Neuronal stem cell (in vitro differentiated cells): ENCODE measurements around the gene TSPEAR. TPM values are rescaled to one million over a fixed set of nuclear protein-coding genes. Genes with fewer than 3 reads are reported as not detected.
A peak's percentile ranks its signal among the peaks of the same experiment; 100 is the strongest.

Source experiments
- DNase-seq: peaks from one replicate; pipeline ENCODE4 v3.0.0-alpha.2; 2013; ENCODE audit warnings: low spot score
- H2AFZ ChIP-seq: one replicate; pipeline ENCODE4 v1.6.1; 2013; ENCODE audit warnings: mild to moderate bottlenecking, low read length, inconsistent platforms
- H2AK5ac ChIP-seq: 2 replicates; pipeline ENCODE4 v1.6.1; 2013; ENCODE audit warnings: low read depth, mild to moderate bottlenecking, inconsistent platforms, low read length, moderate library complexity, mixed read lengths
- H2BK120ac ChIP-seq: 2 replicates; pipeline ENCODE4 v1.6.1; 2013; ENCODE audit warnings: low read depth, mild to moderate bottlenecking, inconsistent platforms, low read length, moderate library complexity, mixed read lengths
- H2BK12ac ChIP-seq: one replicate; pipeline ENCODE4 v1.6.1; 2013; ENCODE audit warnings: low read length, inconsistent platforms
- H2BK15ac ChIP-seq: 2 replicates; pipeline ENCODE4 v1.6.1; 2013; ENCODE audit warnings: mild to moderate bottlenecking, low read length, inconsistent platforms, mixed read lengths
- H2BK5ac ChIP-seq: one replicate; pipeline ENCODE4 v1.6.1; 2013; ENCODE audit warnings: inconsistent platforms, mild to moderate bottlenecking, low read length, moderate library complexity
- H3K14ac ChIP-seq: one replicate; pipeline ENCODE4 v1.6.1; 2013; ENCODE audit warnings: low read length, inconsistent platforms
- H3K18ac ChIP-seq: 2 replicates; pipeline ENCODE4 v1.6.1; 2013; ENCODE audit warnings: low read length, inconsistent platforms
- H3K23ac ChIP-seq: 2 replicates; pipeline ENCODE4 v1.6.1; 2013; ENCODE audit warnings: low read depth, mild to moderate bottlenecking, mixed read lengths, low read length, inconsistent platforms; ENCODE audit not compliant: poor library complexity
- H3K27ac ChIP-seq: replicated peaks from 3 replicates; pipeline ENCODE4 v1.5.1; 2013; ENCODE audit warnings: low read length, inconsistent platforms
- H3K27me3 ChIP-seq, 3 experiments: 2 replicates each; pipeline ENCODE4 v1.6.1; 2013; ENCODE audit warnings: low read length in 3 of 3, mild to moderate bottlenecking in 2 of 3, inconsistent platforms in 1 of 3, low read depth in 1 of 3, mixed read lengths in 1 of 3, moderate library complexity in 1 of 3; ENCODE audit not compliant: control insufficient read depth in 3 of 3, insufficient read depth in 3 of 3
- H3K36me3 ChIP-seq, 2 donors: replicated peaks in 1 of 2; 2 replicates each; pipeline ENCODE4 v1.6.1; 2013; ENCODE audit warnings: low read length in 2 of 2; ENCODE audit not compliant: control insufficient read depth in 2 of 2, insufficient read depth in 2 of 2
- H3K4ac ChIP-seq: 2 replicates; pipeline ENCODE4 v1.6.1; 2013; ENCODE audit warnings: inconsistent platforms, mild to moderate bottlenecking, low read length, moderate library complexity
- H3K4me1 ChIP-seq, 2 donors: 1 replicate in 1 of 2; 2 replicates in 1 of 2; pipeline ENCODE4 v1.6.1; 2013; ENCODE audit warnings: low read length in 2 of 2, low read depth in 1 of 2; ENCODE audit not compliant: control insufficient read depth in 2 of 2, insufficient read depth in 1 of 2
- H3K4me2 ChIP-seq: one replicate; pipeline ENCODE4 v1.6.1; 2013; ENCODE audit warnings: mild to moderate bottlenecking, low read length, inconsistent platforms; ENCODE audit not compliant: insufficient read depth, poor library complexity, severe bottlenecking
- H3K4me3 ChIP-seq, 2 donors: 2 replicates each; pipeline ENCODE4 v1.5.1; 2013; ENCODE audit warnings: low read length in 2 of 2, mild to moderate bottlenecking in 2 of 2, inconsistent platforms in 1 of 2, moderate library complexity in 1 of 2
- H3K79me1 ChIP-seq: one replicate; pipeline ENCODE4 v1.6.1; 2013; ENCODE audit warnings: low read depth, mild to moderate bottlenecking, inconsistent platforms, low read length, moderate library complexity
- H3K9ac ChIP-seq: one replicate; pipeline ENCODE4 v1.6.1; 2013; ENCODE audit warnings: mild to moderate bottlenecking, low read depth, low read length, inconsistent platforms; ENCODE audit not compliant: poor library complexity
- H3K9me3 ChIP-seq, 2 donors: replicated peaks in 1 of 2; 2 replicates each; pipeline versions ENCODE3 to v1.6.1; 2013; ENCODE audit warnings: low read length in 2 of 2, mild to moderate bottlenecking in 2 of 2, inconsistent platforms in 1 of 2, low read depth in 1 of 2, mixed read lengths in 1 of 2, moderate library complexity in 1 of 2; ENCODE audit not compliant: control insufficient read depth in 2 of 2, insufficient read depth in 1 of 2
- H4K8ac ChIP-seq: one replicate; pipeline ENCODE4 v1.6.1; 2013; ENCODE audit warnings: low read depth, mild to moderate bottlenecking, inconsistent platforms, low read length, moderate library complexity
- H4K91ac ChIP-seq: one replicate; pipeline ENCODE4 v1.6.1; 2013; ENCODE audit warnings: low read length, low read depth, mild to moderate bottlenecking, inconsistent platforms; ENCODE audit not compliant: poor library complexity
- WGBS, 2 donors: extraction: QIAGEN DNeasy Blood & Tissue Kit; methylation state at CpG; one replicate each; pipeline ENCODE4 v1.1.7; 2013; ENCODE audit warnings: missing lambda C conversion rate in 2 of 2, mixed read lengths in 1 of 2; ENCODE audit not compliant: insufficient read length in 2 of 2, insufficient replicate concordance in 1 of 2; ENCODE audit errors: extremely low coverage in 2 of 2; 5-methylcytosine and 5-hydroxymethylcytosine counted together
- small RNA-seq: library from polyadenylated mRNA; stranded (forward); fragments of <200 nt; extraction: miRNeasy Mini kit (QIAGEN cat#:217004); gene quantifications from one replicate; pipeline ENCODE3, GENCODE V24; 2013; ENCODE audit not compliant: insufficient read depth

Gene TSPEAR

GRCh38 chr21:44449473-44450363 lies 261.7 kb downstream of the TSPEAR start:
- no CpG with 5 or more reads among the region's 28 CpGs for WGBS, 2 donors
- Histone ChIP-seq H3K4me1 (peaks cover 5 to 8% of the 10 kb centered on the region in 2 donors), H3K27ac (no peak overlapping the region), H2BK12ac (no peak overlapping the region), H3K4ac (peak overlapping the region; percentile 71), H3K18ac (peak overlapping the region; percentile 65), H4K8ac (peak overlapping the region; percentile 48), H3K79me1 (no peaks in the 10 kb centered on the region), H3K36me3 (no peaks in the 10 kb centered on the region), H3K23ac (peak overlapping the region; percentile 67), H4K91ac (no peak overlapping the region), H3K14ac (peak overlapping the region; percentile 63), H3K9me3 (peaks cover 0 to 2% of the 10 kb centered on the region in 2 donors), H3K4me2 (no peak overlapping the region), H3K9ac (peak overlapping the region; percentile 12), H2BK120ac (no peak overlapping the region), H3K4me3 (no peak overlapping the region), H2BK5ac (no peak overlapping the region), H2BK15ac (peak overlapping the region; percentile 94), H2AFZ (no peak overlapping the region), H3K27me3 (peaks cover 0 to 18% (median 0%) of the 10 kb centered on the region in 3 experiments), H2AK5ac (peak overlapping the region; percentile 85)
- no peak for DNase-seq

GRCh38 chr21:44448651-44449131 lies 262.7 kb downstream of the TSPEAR start:
- Histone ChIP-seq H3K36me3 (no peaks in the 10 kb centered on the region), H2BK12ac (no peak overlapping the region), H3K4me3 (no peak overlapping the region), H2BK120ac (no peak overlapping the region), H3K27ac (no peak overlapping the region), H2BK15ac (no peak overlapping the region), H4K91ac (no peak overlapping the region), H4K8ac (no peak overlapping the region), H3K9ac (no peak overlapping the region), H3K18ac (peak overlapping the region; percentile 54), H3K14ac (peak overlapping the region; percentile 78), H3K79me1 (no peaks in the 10 kb centered on the region), H3K4me2 (no peak overlapping the region), H3K9me3 (peaks cover 0 to 3% of the 10 kb centered on the region in 2 donors), H3K4ac (peak overlapping the region; percentile 26), H3K23ac (no peak overlapping the region), H2AK5ac (no peak overlapping the region), H3K27me3 (peaks cover 0 to 18% (median 0%) of the 10 kb centered on the region in 3 experiments), H3K4me1 (peaks cover 5 to 8% of the 10 kb centered on the region in 2 donors), H2BK5ac (no peak overlapping the region), H2AFZ (no peak overlapping the region)
- no peak for DNase-seq
- no CpG with 5 or more reads among the region's 13 CpGs for WGBS, 2 donors

Small RNA genes lying within 50 kb of the gene (small RNA-seq; reads per million reads assigned to genes)
- not detected for gene KRTAP12-6P
